Skeletal muscle satellite cell (primary cell): ENCODE results near the gene KLF5. TPM values are rescaled to one million over a fixed set of nuclear protein-coding genes. Genes with fewer than 3 reads are reported as not detected.

Experiments
- H3K27me3 ChIP-seq: 2 replicates; pipeline ENCODE4 v1.7.0; 2013; ENCODE audit warnings: low read length; ENCODE audit not compliant: control insufficient read depth, insufficient read depth
- H3K36me3 ChIP-seq: 2 replicates; pipeline ENCODE4 v1.7.0; 2013; ENCODE audit warnings: mild to moderate bottlenecking, control low read depth, low read length; ENCODE audit not compliant: insufficient read depth
- H3K4me1 ChIP-seq: 2 replicates; pipeline ENCODE4 v1.7.0; 2013; ENCODE audit warnings: low read length; ENCODE audit not compliant: control insufficient read depth, insufficient read depth
- H3K4me2 ChIP-seq: 2 replicates; pipeline ENCODE4 v1.7.0; 2013; ENCODE audit warnings: mild to moderate bottlenecking, low read length
- H3K4me3 ChIP-seq: 2 replicates; pipeline ENCODE4 v1.7.0; 2013; ENCODE audit warnings: low read length
- H3K9ac ChIP-seq: 2 replicates; pipeline ENCODE4 v1.7.0; 2013; ENCODE audit warnings: mild to moderate bottlenecking, low read depth, low read length, moderate library complexity
- H3K9me3 ChIP-seq: replicated peaks from 2 replicates; pipeline ENCODE4 v1.7.0; 2013; ENCODE audit warnings: mild to moderate bottlenecking, control low read depth, low read length
- small RNA-seq: library from RNA; depleted of rRNA; stranded (forward); fragments of <200 nt; gene quantifications from one replicate; pipeline ENCODE3, GENCODE V24; 2012

Gene KLF5

DNA sequence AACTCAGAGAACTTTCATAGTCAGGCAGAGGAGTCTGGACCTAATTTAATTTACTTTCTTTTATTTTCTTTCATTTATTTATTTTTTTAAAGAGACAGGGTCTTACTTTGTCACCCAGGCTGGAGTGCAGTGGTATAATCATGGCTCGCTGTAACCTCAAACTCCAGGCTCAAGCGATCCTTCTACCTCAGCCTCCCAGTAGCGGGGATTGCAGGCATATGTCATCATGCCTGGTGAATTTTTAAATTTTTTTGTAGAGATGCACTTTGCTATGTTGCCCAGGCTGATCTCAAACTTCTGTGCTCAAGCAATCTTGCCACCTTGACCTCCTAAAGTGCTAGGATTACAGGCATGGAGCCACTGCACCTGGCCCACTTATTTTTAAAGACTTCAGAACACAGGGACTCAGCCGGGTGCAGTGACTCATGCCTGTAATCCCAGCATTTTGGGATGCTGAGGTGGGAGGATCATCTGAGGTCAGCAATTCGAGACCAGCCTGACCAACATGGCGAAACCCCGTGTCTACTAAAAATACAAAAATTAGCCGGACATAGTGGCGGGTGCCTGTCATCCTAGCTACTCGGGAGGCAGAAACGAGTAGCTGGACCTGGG lies 50.6 kb downstream of the KLF5 start:
- Histone ChIP-seq H3K4me2 (no peak overlapping the region), H3K4me1 (no peaks in the 10 kb centered on the region), H3K27me3 (no peaks in the 10 kb centered on the region), H3K9ac (no peak overlapping the region), H3K4me3 (no peak overlapping the region), H3K9me3 (no peaks in the 10 kb centered on the region), H3K36me3 (no peaks in the 10 kb centered on the region)

DNA sequence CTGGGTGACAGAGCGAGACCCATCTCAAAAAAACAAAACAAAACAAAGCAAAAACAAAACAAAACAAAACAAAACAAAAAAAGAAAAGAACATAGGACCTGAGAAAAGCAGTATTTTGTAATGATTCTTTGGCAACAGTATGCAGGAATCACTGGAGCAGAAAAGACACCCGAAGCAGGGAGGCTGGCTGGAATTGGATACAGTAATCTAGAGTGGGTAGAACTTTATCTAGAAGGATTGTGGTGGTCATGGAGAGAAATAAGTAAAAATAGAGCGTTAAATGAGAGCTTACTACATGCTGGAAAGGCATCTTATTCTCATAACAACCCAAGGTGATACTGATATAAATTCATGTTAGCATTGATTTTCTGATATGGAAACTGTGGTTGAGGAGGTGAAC lies 51.2 kb downstream of the KLF5 start:
- Histone ChIP-seq H3K9me3 (no peaks in the 10 kb centered on the region), H3K27me3 (no peaks in the 10 kb centered on the region), H3K36me3 (no peaks in the 10 kb centered on the region)

DNA sequence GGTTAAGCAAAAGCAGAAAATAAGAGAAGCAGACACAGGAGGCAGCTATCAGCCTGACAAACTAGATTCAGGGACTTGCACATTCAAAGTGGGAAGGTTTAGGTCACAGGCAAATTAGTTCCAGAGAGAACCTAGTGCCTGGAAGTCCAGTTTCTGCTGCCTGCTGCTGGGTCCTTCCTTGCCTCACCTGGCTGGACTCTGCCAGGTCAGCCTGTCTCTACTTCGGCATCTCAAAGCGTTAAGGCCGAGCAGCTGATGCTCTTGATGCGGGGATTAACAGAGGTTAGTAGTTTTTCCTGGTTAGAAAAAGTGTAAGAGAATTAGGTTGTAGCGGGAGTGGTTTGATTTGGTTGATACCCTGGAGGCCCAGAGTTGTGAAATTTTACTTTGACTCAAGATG lies 52.0 kb downstream of the KLF5 start:
- Histone ChIP-seq H3K9ac (no peak overlapping the region), H3K9me3 (no peaks in the 10 kb centered on the region), H3K4me1 (no peaks in the 10 kb centered on the region), H3K27me3 (no peaks in the 10 kb centered on the region), H3K4me3 (no peak overlapping the region), H3K36me3 (no peaks in the 10 kb centered on the region), H3K4me2 (no peak overlapping the region)

More for the DNA sequence above, 51.2 kb downstream of the KLF5 start:
- H3K9ac ChIP-seq = no peak overlapping the region
- H3K4me2 ChIP-seq = no peak overlapping the region
- no peak overlapping the region for H3K4me3 ChIP-seq
- no peaks in the 10 kb centered on the region for H3K4me1 ChIP-seq

DNA sequence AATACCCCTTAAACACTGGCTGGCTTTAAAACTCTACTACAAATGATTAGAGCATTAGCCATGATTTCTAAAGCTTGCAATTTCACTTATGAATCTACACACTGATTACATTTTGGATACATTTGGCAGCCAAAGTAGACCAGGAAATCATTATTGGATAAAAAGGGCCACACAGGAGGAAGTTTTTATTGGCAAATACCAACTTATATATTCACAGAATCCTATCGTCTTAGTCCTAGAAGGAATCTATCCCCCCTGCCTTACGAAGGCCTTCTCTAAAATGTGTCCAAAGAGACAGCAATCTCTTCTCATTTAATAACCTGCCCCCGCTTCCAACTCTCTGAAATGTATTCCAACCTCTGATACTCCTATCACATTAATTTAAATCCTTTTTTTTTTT lies 52.5 kb downstream of the KLF5 start:
- H3K9ac ChIP-seq = no peak overlapping the region
- H3K4me3 ChIP-seq = no peak overlapping the region
- H3K4me2 ChIP-seq = no peak overlapping the region
- H3K4me1 ChIP-seq = no peaks in the 10 kb centered on the region
- H3K9me3 ChIP-seq = no peaks in the 10 kb centered on the region
- H3K27me3 ChIP-seq = no peaks in the 10 kb centered on the region
- no peaks in the 10 kb centered on the region for H3K36me3 ChIP-seq

DNA sequence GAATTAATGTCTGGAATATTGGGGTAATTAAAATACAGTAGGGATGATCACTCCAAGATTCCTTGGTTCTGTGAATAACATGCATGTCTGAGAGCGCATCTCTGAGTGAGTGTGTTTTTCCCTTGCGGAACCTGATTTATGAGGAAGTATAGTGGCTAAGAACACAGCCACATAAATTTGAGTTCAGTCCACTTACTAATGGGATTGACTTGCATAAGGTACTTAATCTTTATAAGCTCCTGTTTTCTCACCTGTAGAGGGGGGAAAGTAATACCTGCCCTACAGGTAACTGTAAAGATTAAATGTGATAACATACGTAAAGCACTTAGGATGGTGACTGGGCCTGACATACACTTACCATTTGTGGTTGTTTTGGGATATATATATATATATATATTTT lies 60.8 kb downstream of the KLF5 start:
- Histone ChIP-seq H3K4me1 (no peaks in the 10 kb centered on the region), H3K9me3 (no peaks in the 10 kb centered on the region), H3K36me3 (no peaks in the 10 kb centered on the region), H3K4me3 (no peak overlapping the region), H3K9ac (no peak overlapping the region), H3K27me3 (no peaks in the 10 kb centered on the region), H3K4me2 (no peak overlapping the region)

Small RNA genes within 50 kb of the gene (small RNA-seq; reads per million reads assigned to genes)
- not detected for gene RNU6-66P
